ENCODE data around the gene ENGASE.

ENGASE gene

GRCh38 chr17:79132271-79133064 lies 57.8 kb downstream of the ENGASE start:
- Mint-ChIP-seq H3K9me3 (ENCODE audit: low read depth) (no peaks in the 10 kb centered on the region), H3K4me1 (ENCODE audit: low read depth) (no peaks in the 10 kb centered on the region), H3K36me3 (no peaks in the 10 kb centered on the region), H3K27ac (no peak overlapping the region), H3K27me3 (peaks cover 1% of the 10 kb centered on the region), H3K4me3 (no peak overlapping the region)

- peaks cover 1% of the 10 kb centered on the region for H3K27me3 Mint-ChIP-seq
- no peak overlapping the region for H3K27ac Mint-ChIP-seq
- no peaks in the 10 kb centered on the region for H3K36me3 Mint-ChIP-seq
- no peaks in the 10 kb centered on the region for H3K4me1 Mint-ChIP-seq (ENCODE audit: low read depth)
- H3K4me3 Mint-ChIP-seq, result no peak overlapping the region
- H3K9me3 Mint-ChIP-seq (ENCODE audit: low read depth), result no peaks in the 10 kb centered on the region
Observed at GRCh38 chr17:79133214-79133613, 58.6 kb downstream of the ENGASE start.

- Mint-ChIP-seq H3K36me3 (no peaks in the 10 kb centered on the region), H3K4me1 (ENCODE audit: low read depth) (no peaks in the 10 kb centered on the region), H3K9me3 (ENCODE audit: low read depth) (no peaks in the 10 kb centered on the region), H3K27me3 (peaks cover 1% of the 10 kb centered on the region), H3K4me3 (no peak overlapping the region), H3K27ac (no peak overlapping the region)
Observed at GRCh38 chr17:79133985-79134384, 59.4 kb downstream of the ENGASE start.

DNA sequence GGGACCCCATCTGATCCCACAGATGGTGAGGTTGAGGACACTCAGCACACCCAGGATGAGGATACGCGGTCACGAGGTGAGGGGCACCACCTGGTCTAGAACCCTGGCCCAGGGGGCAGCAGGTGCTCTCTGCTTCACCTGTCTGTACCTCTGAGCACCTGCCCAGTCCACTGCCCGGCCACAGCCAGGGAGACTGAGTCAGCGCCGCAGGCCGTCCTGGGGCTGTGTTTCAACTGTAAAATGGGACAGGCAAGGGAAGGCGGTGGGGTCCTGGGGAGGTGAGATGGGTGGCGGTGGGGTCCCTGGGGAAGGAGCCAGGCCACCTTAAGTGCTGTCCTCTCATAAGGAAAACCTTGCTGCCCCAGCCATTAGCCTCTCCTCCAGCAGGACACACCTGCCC lies 60.4 kb downstream of the ENGASE start:
- no peaks in the 10 kb centered on the region for H3K4me1 Mint-ChIP-seq (ENCODE audit: low read depth)
- H3K4me3 Mint-ChIP-seq, result no peak overlapping the region
- no peaks in the 10 kb centered on the region for H3K36me3 Mint-ChIP-seq
- H3K9me3 Mint-ChIP-seq (ENCODE audit: low read depth), result no peaks in the 10 kb centered on the region
- peaks cover 1% of the 10 kb centered on the region for H3K27me3 Mint-ChIP-seq
- H3K27ac Mint-ChIP-seq, result no peak overlapping the region

DNA sequence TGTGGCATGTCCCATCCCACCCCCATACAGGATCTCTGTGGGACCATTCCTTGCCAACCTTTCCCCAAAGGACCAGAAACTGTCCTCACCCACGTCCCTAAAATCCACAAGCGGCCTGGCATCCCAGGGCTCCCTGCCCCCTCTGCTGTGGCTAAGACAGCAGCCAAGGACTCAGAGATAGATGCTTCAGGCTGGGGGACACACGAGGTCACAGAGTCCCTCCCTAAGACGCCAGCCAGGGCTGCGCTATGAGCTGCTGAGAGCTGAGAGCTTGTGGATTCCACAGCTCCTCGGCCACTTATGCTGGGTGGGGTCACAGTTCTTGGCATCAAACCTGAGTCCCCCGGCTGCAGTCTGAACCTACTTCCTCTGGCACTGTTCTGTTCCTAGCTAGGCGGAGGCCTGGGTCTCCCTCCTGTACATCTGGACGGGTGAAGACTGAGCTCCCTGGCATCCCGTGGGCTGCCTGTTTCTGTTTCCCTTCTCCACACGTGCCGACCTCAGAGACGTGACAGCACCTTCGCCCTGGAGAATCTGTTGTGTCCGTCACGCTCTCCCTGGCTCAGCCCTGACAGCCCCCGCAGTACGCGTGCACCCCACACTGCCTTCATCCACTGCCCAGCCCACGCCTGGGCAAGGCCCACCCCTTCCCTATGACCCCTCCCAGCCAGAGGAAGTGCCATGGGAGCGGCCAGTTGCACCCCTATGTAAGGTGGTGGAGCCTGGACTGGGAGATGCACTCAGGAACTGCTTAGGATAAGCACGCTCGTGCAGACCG lies 61.2 kb downstream of the ENGASE start:
- Mint-ChIP-seq H3K27ac (no peak overlapping the region), H3K27me3 (peaks cover 1% of the 10 kb centered on the region), H3K9me3 (ENCODE audit: low read depth) (no peaks in the 10 kb centered on the region), H3K4me3 (no peak overlapping the region), H3K36me3 (no peaks in the 10 kb centered on the region), H3K4me1 (ENCODE audit: low read depth) (no peaks in the 10 kb centered on the region)
